ENCODE measurements around the gene LYPD5. TPM values are rescaled to one million over a fixed set of nuclear protein-coding genes. Genes with fewer than 3 reads are reported as not detected.

The LYPD5 gene
- total RNA-seq, 1 donor from 2014 or later = 0.53 TPM

- H3K27me3 ChIP-seq (ENCODE audit: control insufficient read depth, insufficient read depth, low read length) = no peaks in the 10 kb centered on the region
- H3K4me3 ChIP-seq (ENCODE audit: low read depth, low read length) = no peak overlapping the region
- no peaks in the 10 kb centered on the region for H3K36me3 ChIP-seq (ENCODE audit: control insufficient read depth, insufficient read depth, low read length)
- no peak for FAIRE-seq
- no peak for DNase-seq (ENCODE audit: low read depth)
- TF ChIP-seq CTCF (IDR thresholded peaks at IDR 0.05; ENCODE audit: insufficient read depth, low read length, severe bottlenecking) = no peak
Measured at GRCh38 chr19:43769256-43769655, 33.0 kb downstream of the LYPD5 start.

GRCh38 chr19:43768273-43769050 lies 33.8 kb downstream of the LYPD5 start:
- no peaks in the 10 kb centered on the region for H3K36me3 ChIP-seq (ENCODE audit: control insufficient read depth, insufficient read depth, low read length)
- DNase-seq (ENCODE audit: low read depth) (no peak), FAIRE-seq (no peak)
- TF ChIP-seq CTCF (IDR thresholded peaks at IDR 0.05; ENCODE audit: insufficient read depth, low read length, severe bottlenecking) = no peak
- no peaks in the 10 kb centered on the region for H3K27me3 ChIP-seq (ENCODE audit: control insufficient read depth, insufficient read depth, low read length)
- no peak overlapping the region for H3K4me3 ChIP-seq (ENCODE audit: low read depth, low read length)

GRCh38 chr19:43767818-43768217 lies 34.4 kb downstream of the LYPD5 start:
- TF ChIP-seq CTCF (IDR thresholded peaks at IDR 0.05; ENCODE audit: insufficient read depth, low read length, severe bottlenecking) = no peak
- FAIRE-seq (no peak), DNase-seq (ENCODE audit: low read depth) (no peak)
- Histone ChIP-seq H3K36me3 (ENCODE audit: control insufficient read depth, insufficient read depth, low read length) (no peaks in the 10 kb centered on the region), H3K4me3 (ENCODE audit: low read depth, low read length) (no peak overlapping the region), H3K27me3 (ENCODE audit: control insufficient read depth, insufficient read depth, low read length) (no peaks in the 10 kb centered on the region)

- FAIRE-seq (no peak), DNase-seq (ENCODE audit: low read depth) (no peak)
- Histone ChIP-seq H3K27me3 (ENCODE audit: control insufficient read depth, insufficient read depth, low read length) (no peaks in the 10 kb centered on the region), H3K36me3 (ENCODE audit: control insufficient read depth, insufficient read depth, low read length) (no peaks in the 10 kb centered on the region), H3K4me3 (ENCODE audit: low read depth, low read length) (no peak overlapping the region)
- no peak for TF ChIP-seq CTCF (IDR thresholded peaks at IDR 0.05; ENCODE audit: insufficient read depth, low read length, severe bottlenecking)
Measured at GRCh38 chr19:43767316-43767715, 34.9 kb downstream of the LYPD5 start.

DNA sequence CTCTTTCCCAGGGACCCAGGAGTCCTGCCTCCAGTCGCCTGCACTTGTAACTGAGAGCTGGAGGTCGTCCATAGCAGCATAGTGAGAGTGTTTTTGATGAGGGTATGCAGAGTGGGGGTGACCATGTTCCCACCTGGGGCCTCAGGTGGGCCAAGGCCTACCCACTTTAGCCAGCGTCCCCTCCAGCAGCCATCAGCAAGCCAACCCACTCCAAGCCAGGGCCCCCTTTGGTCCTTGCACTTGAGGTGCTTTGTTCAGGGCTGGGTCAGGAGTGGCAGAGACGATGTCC lies 35.5 kb downstream of the LYPD5 start:
- no peak for FAIRE-seq

More for the DNA sequence above, 35.5 kb downstream of the LYPD5 start:
- no peak for DNase-seq (ENCODE audit: low read depth)
- no peak for TF ChIP-seq CTCF (IDR thresholded peaks at IDR 0.05; ENCODE audit: insufficient read depth, low read length, severe bottlenecking)
- Histone ChIP-seq H3K36me3 (ENCODE audit: control insufficient read depth, insufficient read depth, low read length) (no peaks in the 10 kb centered on the region), H3K4me3 (ENCODE audit: low read depth, low read length) (no peak overlapping the region), H3K27me3 (ENCODE audit: control insufficient read depth, insufficient read depth, low read length) (no peaks in the 10 kb centered on the region)
